Measurements from ENCODE around the gene SP1.

DNA sequence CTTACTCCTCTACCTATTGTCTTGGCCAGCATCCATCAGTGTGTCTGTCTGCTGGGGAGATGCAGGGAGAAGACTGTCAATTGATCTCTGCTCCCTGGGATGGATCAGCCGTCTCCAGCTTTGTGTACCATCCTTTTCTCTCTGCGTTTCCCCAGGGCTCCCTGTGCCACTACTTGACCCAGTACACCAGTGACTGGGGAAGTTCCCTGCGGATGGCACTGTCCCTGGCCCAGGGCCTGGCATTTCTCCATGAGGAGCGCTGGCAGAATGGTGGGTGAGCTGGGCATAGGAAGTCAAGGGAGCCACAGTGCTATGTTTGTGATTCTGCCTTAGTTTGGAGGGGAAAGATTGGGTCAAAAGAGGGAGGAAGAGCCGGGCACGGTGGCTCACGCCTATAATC, 48.8 kb downstream of the SP1 start:
- no peak for TF ChIP-seq EZH2 (IDR thresholded peaks at IDR 0.05; ENCODE audit: low read depth, unreplicated experiment)
- TF ChIP-seq, protein P1, sequence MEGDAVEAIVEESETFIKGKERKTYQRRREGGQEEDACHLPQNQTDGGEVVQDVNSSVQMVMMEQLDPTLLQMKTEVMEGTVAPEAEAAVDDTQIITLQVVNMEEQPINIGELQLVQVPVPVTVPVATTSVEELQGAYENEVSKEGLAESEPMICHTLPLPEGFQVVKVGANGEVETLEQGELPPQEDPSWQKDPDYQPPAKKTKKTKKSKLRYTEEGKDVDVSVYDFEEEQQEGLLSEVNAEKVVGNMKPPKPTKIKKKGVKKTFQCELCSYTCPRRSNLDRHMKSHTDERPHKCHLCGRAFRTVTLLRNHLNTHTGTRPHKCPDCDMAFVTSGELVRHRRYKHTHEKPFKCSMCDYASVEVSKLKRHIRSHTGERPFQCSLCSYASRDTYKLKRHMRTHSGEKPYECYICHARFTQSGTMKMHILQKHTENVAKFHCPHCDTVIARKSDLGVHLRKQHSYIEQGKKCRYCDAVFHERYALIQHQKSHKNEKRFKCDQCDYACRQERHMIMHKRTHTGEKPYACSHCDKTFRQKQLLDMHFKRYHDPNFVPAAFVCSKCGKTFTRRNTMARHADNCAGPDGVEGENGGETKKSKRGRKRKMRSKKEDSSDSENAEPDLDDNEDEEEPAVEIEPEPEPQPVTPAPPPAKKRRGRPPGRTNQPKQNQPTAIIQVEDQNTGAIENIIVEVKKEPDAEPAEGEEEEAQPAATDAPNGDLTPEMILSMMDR (conservative IDR thresholded peaks at IDR 0.05; ENCODE audit: low read depth in 2 of 2): no peak
- TF ChIP-seq, protein P2, sequence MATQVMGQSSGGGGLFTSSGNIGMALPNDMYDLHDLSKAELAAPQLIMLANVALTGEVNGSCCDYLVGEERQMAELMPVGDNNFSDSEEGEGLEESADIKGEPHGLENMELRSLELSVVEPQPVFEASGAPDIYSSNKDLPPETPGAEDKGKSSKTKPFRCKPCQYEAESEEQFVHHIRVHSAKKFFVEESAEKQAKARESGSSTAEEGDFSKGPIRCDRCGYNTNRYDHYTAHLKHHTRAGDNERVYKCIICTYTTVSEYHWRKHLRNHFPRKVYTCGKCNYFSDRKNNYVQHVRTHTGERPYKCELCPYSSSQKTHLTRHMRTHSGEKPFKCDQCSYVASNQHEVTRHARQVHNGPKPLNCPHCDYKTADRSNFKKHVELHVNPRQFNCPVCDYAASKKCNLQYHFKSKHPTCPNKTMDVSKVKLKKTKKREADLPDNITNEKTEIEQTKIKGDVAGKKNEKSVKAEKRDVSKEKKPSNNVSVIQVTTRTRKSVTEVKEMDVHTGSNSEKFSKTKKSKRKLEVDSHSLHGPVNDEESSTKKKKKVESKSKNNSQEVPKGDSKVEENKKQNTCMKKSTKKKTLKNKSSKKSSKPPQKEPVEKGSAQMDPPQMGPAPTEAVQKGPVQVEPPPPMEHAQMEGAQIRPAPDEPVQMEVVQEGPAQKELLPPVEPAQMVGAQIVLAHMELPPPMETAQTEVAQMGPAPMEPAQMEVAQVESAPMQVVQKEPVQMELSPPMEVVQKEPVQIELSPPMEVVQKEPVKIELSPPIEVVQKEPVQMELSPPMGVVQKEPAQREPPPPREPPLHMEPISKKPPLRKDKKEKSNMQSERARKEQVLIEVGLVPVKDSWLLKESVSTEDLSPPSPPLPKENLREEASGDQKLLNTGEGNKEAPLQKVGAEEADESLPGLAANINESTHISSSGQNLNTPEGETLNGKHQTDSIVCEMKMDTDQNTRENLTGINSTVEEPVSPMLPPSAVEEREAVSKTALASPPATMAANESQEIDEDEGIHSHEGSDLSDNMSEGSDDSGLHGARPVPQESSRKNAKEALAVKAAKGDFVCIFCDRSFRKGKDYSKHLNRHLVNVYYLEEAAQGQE (IDR thresholded peaks at IDR 0.05; ENCODE audit: unreplicated experiment): no peak
- TF ChIP-seq POLR2AphosphoS5 (IDR thresholded peaks at IDR 0.05; ENCODE audit: low read depth): no peak
- no peak for TF ChIP-seq CREB1 (CRISPR knock-in tag; IDR thresholded peaks at IDR 0.05; ENCODE audit: low read depth)
- no peak for TF ChIP-seq EZH2phosphoT487 (IDR thresholded peaks at IDR 0.05; ENCODE audit: unreplicated experiment)
- no peak for TF ChIP-seq JUNB (IDR thresholded peaks at IDR 0.05; ENCODE audit: unreplicated experiment)
- no peak for TF ChIP-seq ZNF331 (CRISPR knock-in tag; IDR thresholded peaks at IDR 0.05; ENCODE audit: low read depth)
- no peak for TF ChIP-seq STAT1 (IDR thresholded peaks at IDR 0.05; ENCODE audit: unreplicated experiment)
- TF ChIP-seq ZNF114 (CRISPR knock-in tag; IDR thresholded peaks at IDR 0.05): no peak
- no peak for TF ChIP-seq NANOG (IDR thresholded peaks at IDR 0.05; ENCODE audit: borderline replicate concordance)
- TF ChIP-seq, protein P3, sequence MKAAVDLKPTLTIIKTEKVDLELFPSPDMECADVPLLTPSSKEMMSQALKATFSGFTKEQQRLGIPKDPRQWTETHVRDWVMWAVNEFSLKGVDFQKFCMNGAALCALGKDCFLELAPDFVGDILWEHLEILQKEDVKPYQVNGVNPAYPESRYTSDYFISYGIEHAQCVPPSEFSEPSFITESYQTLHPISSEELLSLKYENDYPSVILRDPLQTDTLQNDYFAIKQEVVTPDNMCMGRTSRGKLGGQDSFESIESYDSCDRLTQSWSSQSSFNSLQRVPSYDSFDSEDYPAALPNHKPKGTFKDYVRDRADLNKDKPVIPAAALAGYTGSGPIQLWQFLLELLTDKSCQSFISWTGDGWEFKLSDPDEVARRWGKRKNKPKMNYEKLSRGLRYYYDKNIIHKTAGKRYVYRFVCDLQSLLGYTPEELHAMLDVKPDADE (IDR thresholded peaks at IDR 0.05): no peak

Data from GM23338 (cell line).